SU-DHL-6 (cell line): ENCODE measurements around the gene UNC5B.

Experiments used
- CTCF ChIP-seq: fragments of 200-600 bp; sonication (generic); IDR thresholded peaks from one replicate; pipeline ENCODE4 v1.5.1; 2017; ENCODE audit warnings: antibody characterized with exemption, mild to moderate bottlenecking, low read length, moderate library complexity; ENCODE audit not compliant: insufficient read depth, poor library complexity, severe bottlenecking
- EZH2phosphoT487 ChIP-seq: fragments of 200-600 bp; sonication (generic), shearing (Covaris generic); conservative IDR thresholded peaks from 2 replicates; pipeline ENCODE4 v1.6.1; 2018; ENCODE audit warnings: mild to moderate bottlenecking, antibody characterized with exemption, low read length, moderate library complexity, mixed read lengths

- no peak for TF ChIP-seq CTCF
- TF ChIP-seq EZH2phosphoT487, result no peak
These were observed 38.0 kb downstream of the UNC5B start for GRCh38 chr10:71250405-71250804.
